ENCODE results near the gene GRN. TPM values are rescaled to one million over a fixed set of nuclear protein-coding genes. Genes with fewer than 3 reads are reported as not detected.

GRN gene
- total RNA-seq, 1 donor from 2014 or later: 88.7 TPM

GRCh38 chr17:44382917-44383316 is 37.8 kb downstream of the GRN start:
- no peak overlapping the region for H3K4me3 Mint-ChIP-seq (ENCODE audit: unreplicated experiment)
- peaks cover 10% of the 10 kb centered on the region for H3K27me3 Mint-ChIP-seq (ENCODE audit: unreplicated experiment)
- H3K27ac Mint-ChIP-seq (ENCODE audit: unreplicated experiment): no peak overlapping the region
- DNase-seq: no peak
- H3K36me3 Mint-ChIP-seq (ENCODE audit: unreplicated experiment): no peaks in the 10 kb centered on the region
- no peaks in the 10 kb centered on the region for H3K4me1 Mint-ChIP-seq (ENCODE audit: low read depth, unreplicated experiment)
- no peak for TF ChIP-seq CTCF (IDR thresholded peaks at IDR 0.05; ENCODE audit: partially characterized antibody, unreplicated experiment)
- H3K9me3 Mint-ChIP-seq (ENCODE audit: unreplicated experiment): peaks cover 2% of the 10 kb centered on the region

- H3K27me3 Mint-ChIP-seq (ENCODE audit: unreplicated experiment): peaks cover 10% of the 10 kb centered on the region
Measured at GRCh38 chr17:44383363-44383762, 38.3 kb downstream of the GRN start.

GRCh38 chr17:44383861-44384260 is 38.8 kb downstream of the GRN start:
- Mint-ChIP-seq H3K4me1 (ENCODE audit: low read depth, unreplicated experiment) (no peaks in the 10 kb centered on the region), H3K36me3 (ENCODE audit: unreplicated experiment) (no peaks in the 10 kb centered on the region), H3K9me3 (ENCODE audit: unreplicated experiment) (peaks cover 3% of the 10 kb centered on the region), H3K27me3 (ENCODE audit: unreplicated experiment) (peaks cover 8% of the 10 kb centered on the region), H3K27ac (ENCODE audit: unreplicated experiment) (no peak overlapping the region), H3K4me3 (ENCODE audit: unreplicated experiment) (no peak overlapping the region)
- TF ChIP-seq CTCF (IDR thresholded peaks at IDR 0.05; ENCODE audit: partially characterized antibody, unreplicated experiment): no peak
- DNase-seq: no peak

More at GRCh38 chr17:44383363-44383762, 38.3 kb downstream of the GRN start:
- Mint-ChIP-seq H3K4me3 (ENCODE audit: unreplicated experiment) (no peak overlapping the region), H3K4me1 (ENCODE audit: low read depth, unreplicated experiment) (no peaks in the 10 kb centered on the region), H3K27ac (ENCODE audit: unreplicated experiment) (no peak overlapping the region), H3K36me3 (ENCODE audit: unreplicated experiment) (no peaks in the 10 kb centered on the region), H3K9me3 (ENCODE audit: unreplicated experiment) (peaks cover 2% of the 10 kb centered on the region)
- DNase-seq: no peak
- no peak for TF ChIP-seq CTCF (IDR thresholded peaks at IDR 0.05; ENCODE audit: partially characterized antibody, unreplicated experiment)

- peak; percentile 64 for DNase-seq
- Mint-ChIP-seq H3K36me3 (ENCODE audit: unreplicated experiment) (no peaks in the 10 kb centered on the region), H3K4me1 (ENCODE audit: low read depth, unreplicated experiment) (no peaks in the 10 kb centered on the region), H3K9me3 (ENCODE audit: unreplicated experiment) (peaks cover 3% of the 10 kb centered on the region), H3K27me3 (ENCODE audit: unreplicated experiment) (peaks cover 10% of the 10 kb centered on the region), H3K4me3 (ENCODE audit: unreplicated experiment) (peak overlapping the region; percentile 84), H3K27ac (ENCODE audit: unreplicated experiment) (no peak overlapping the region)
- TF ChIP-seq CTCF (IDR thresholded peaks at IDR 0.05; ENCODE audit: partially characterized antibody, unreplicated experiment): no peak
Measured at GRCh38 chr17:44384281-44384822, 39.2 kb downstream of the GRN start.

- Mint-ChIP-seq H3K4me1 (ENCODE audit: low read depth, unreplicated experiment) (no peaks in the 10 kb centered on the region), H3K9me3 (ENCODE audit: unreplicated experiment) (peaks cover 3% of the 10 kb centered on the region), H3K27ac (ENCODE audit: unreplicated experiment) (no peak overlapping the region), H3K4me3 (ENCODE audit: unreplicated experiment) (peak overlapping the region; percentile 84), H3K36me3 (ENCODE audit: unreplicated experiment) (no peaks in the 10 kb centered on the region), H3K27me3 (ENCODE audit: unreplicated experiment) (peaks cover 10% of the 10 kb centered on the region)
- no peak for DNase-seq
- no peak for TF ChIP-seq CTCF (IDR thresholded peaks at IDR 0.05; ENCODE audit: partially characterized antibody, unreplicated experiment)
Measured at GRCh38 chr17:44384823-44385286, 39.8 kb downstream of the GRN start.
